Hematopoietic multipotent progenitor cell treated with erythropoietin and hydrocortisone succinate and interleukin-3 and kit ligand, for 4 days (in vitro differentiated cells): ENCODE measurements around the gene ART4.
A peak's percentile ranks its signal among the peaks of the same experiment; 100 is the strongest.

ENCODE experiments used
- DNase-seq: peaks from one replicate; pipeline ENCODE4 v3.0.0-alpha.2; 2015

ART4 gene

GRCh38 chr12:14810167-14810952 is 33.0 kb downstream of the ART4 start:
- DNase-seq = no peak

GRCh38 chr12:14803830-14804160 is 39.5 kb downstream of the ART4 start:
- no peak for DNase-seq

DNA sequence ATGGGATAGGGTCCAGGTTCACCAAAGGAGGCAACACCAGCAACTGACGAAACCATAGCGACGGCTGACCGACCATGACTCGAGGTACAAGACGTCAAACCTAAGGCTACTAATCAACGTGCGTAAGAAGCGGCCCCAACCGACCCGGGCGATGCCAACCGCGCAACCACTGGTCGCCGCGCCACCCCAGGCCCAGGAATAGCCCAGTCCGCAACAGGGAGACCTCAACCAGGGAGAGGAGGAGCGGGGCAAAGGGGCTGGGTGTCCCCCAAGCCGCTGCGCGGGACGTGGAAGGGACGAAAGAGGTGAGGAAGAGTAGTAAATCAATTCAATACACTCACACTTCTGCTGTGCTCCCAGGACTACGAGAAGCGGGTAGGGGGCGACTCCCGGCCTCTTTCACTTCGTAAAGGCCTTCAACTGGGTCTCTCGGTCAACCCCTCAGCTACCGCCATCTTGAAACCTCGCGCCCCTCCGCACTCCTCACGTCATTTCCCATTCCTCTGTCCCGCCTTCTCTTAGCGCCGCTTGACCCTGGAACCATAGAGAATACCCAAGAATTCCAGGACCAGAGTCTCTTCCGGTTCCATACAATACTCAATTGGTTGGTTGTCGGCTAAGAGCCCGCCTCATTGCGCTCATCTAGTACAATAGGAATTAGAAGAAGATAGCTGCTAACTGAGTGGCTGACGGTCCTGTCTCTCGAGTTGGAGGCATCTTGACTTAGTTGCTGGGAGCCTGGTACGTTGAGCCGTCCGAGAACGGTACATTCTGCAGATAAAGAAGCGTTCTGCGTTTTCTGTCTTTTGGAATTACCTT is 40.1 kb downstream of the ART4 start, which contains the start of the genes C12orf60 and WBP11:
C12orf60 (plus strand) TSS at position 660 of the 819 bp plus-strand sequence. CDS start 19,266 bp downstream, outside the sequence.
WBP11 (minus strand) TSS at position 468 of the 819 bp plus-strand sequence. CDS start 2,095 bp downstream, outside the sequence.
- DNase-seq = peak; percentile 99

- no peak for DNase-seq
Observed at GRCh38 chr12:14802721-14803010, 40.7 kb downstream of the ART4 start.

DNA sequence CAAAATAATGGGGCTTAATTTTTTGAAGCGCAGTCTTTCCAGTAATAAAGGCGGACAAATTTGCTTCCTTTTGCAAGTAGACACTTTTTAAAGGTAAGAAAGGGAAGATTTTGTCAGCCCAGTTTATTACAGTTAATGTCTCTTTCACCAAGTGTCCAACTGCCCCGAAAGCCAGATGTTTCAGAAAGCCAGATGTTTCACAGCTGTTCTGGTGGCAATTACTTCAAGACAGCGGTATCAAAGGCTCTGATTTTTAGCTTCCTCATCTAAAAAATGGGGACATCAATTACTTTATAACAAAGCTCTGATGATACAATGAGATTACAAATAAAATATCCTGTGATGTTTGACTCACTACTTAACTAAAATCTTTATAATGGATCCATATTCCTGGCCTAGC is 41.1 kb downstream of the ART4 start:
- DNase-seq = peak; percentile 11

DNA sequence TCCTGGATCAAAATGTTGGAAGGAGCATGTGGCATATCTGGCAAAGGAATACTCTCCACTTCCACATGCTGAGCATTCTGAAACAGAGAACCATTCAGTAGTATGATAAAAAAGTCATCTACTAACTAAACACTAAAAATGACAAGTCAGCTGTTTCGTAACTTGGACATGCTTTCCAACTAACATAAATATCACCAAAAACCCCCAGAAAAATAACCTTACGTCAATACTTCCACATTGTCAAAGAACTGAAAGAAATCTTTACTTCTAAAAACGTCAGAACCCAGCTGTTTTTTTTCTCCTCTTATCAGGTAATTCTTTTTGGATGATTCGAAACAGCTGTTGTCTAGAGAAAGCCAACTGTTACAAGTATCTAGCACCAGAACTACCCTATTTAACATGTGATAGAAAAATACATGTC is 48.3 kb downstream of the ART4 start:
- DNase-seq = no peak

- DNase-seq = no peak
Observed at GRCh38 chr12:14785568-14785967, 57.8 kb downstream of the ART4 start.

GRCh38 chr12:14784471-14784870 is 58.9 kb downstream of the ART4 start:
- no peak for DNase-seq

DNA sequence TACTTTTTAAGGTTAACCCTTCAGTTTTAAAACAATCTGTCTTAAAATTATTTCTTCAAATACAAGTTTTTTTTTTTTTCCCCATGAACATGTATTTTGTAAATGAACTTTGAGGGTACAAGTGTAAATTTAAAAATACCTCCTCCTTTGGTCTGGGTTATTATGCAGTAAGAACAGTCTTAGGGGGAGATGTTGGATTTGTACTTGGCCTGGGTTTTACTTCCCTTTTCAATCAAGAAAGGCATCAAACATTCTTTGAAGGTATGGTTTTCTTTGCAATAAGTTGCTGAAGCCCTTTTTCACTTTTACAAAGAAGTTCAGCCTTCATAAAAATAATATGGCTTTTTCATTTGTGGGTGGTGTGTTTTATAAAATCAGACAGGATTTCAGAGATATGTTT is 60.6 kb downstream of the ART4 start:
- no peak for DNase-seq

GRCh38 chr12:14781563-14781962 is 61.8 kb downstream of the ART4 start:
- DNase-seq = no peak

DNA sequence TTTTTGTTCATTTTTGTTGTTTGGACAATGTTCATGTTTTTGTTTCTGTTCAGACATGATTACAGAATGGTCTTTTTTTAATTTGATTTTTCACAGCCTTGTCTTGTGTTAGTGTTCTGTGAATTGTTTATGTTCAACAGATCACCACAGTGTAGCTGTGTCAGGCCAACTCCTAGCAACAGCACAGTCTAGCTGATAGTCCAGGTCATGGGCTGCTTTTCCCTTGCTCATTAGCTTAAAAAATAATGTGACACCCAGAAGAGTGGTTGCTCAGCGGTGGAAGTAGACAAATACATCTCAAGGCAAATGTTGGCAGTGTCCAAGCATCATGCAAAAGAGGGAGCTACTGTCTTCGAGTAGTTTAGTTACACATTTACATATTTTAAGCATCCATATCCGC is 62.5 kb downstream of the ART4 start:
- no peak for DNase-seq

- DNase-seq = no peak
Observed at GRCh38 chr12:14779834-14780233, 63.5 kb downstream of the ART4 start.

DNA sequence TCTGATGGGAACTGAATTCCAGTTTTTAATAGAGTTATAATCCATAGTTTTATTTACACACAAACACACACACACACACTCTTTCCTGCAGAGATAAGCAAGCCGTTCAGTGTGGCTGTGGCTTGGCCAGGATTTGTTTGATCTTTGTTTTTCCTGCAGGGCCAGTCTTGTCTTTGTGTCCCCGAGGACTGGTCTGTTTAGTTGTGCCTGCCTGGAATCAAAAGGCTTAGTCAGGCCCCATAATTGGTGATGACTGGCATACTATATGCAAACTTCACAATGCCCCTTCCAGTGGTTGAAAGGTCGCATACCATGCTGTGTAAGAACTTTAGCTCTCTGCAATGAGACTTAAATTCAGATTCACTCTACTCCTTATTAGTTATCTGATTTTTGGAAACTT is 66.1 kb downstream of the ART4 start:
- DNase-seq = peak; percentile 18

GRCh38 chr12:14776236-14776961 is 66.9 kb downstream of the ART4 start:
- peak; percentile 69 for DNase-seq

DNA sequence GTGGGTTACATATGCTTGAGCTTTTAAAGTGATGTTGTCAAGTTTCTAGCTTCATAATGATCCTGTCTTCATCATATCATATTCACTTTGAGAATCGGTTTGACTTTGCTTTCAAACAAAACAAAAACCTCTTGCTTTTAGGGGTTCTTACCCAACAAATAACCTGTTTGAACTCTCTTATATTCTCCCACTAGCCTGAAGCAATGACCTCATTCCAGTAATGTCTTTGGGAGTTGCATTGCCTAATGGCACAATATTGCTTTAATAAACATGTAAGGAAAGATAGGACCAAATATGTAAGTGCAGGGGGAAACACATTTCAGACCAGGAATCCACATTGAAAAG is 67.7 kb downstream of the ART4 start:
- no peak for DNase-seq
